Effector memory CD4-positive, alpha-beta T cell (primary cell): ENCODE measurements around the gene OBSCN.

ENCODE experiments used
- DNase-seq, 3 donors: peaks; one replicate each; pipeline ENCODE4 v3.0.0-alpha.2; 2020
- H3K27ac ChIP-seq: 2 replicates; pipeline ENCODE4 v1.7.0; 2013; ENCODE audit warnings: mild to moderate bottlenecking, low read length, moderate library complexity; ENCODE audit not compliant: insufficient read depth, poor library complexity, severe bottlenecking
- H3K27me3 ChIP-seq: replicated peaks from 2 replicates; pipeline ENCODE4 v1.7.0; 2013; ENCODE audit warnings: mild to moderate bottlenecking, low read length; ENCODE audit not compliant: insufficient read depth, control insufficient read depth, poor library complexity, severe bottlenecking
- H3K36me3 ChIP-seq: 2 replicates; pipeline ENCODE4 v1.7.0; 2013; ENCODE audit warnings: mild to moderate bottlenecking, low read length, moderate library complexity; ENCODE audit not compliant: control insufficient read depth, insufficient read depth
- H3K4me1 ChIP-seq: 2 replicates; pipeline ENCODE4 v1.7.0; 2013; ENCODE audit warnings: low read length, mild to moderate bottlenecking; ENCODE audit not compliant: control insufficient read depth, insufficient read depth, poor library complexity, severe bottlenecking
- H3K4me3 ChIP-seq: 2 replicates; pipeline ENCODE4 v1.7.0; 2013; ENCODE audit warnings: low read length, low read depth, mild to moderate bottlenecking; ENCODE audit not compliant: insufficient read depth, poor library complexity, severe bottlenecking
- H3K9me3 ChIP-seq: 2 replicates; pipeline ENCODE4 v1.7.0; 2013; ENCODE audit warnings: mild to moderate bottlenecking, low read length, moderate library complexity; ENCODE audit not compliant: control insufficient read depth

Gene OBSCN

DNA sequence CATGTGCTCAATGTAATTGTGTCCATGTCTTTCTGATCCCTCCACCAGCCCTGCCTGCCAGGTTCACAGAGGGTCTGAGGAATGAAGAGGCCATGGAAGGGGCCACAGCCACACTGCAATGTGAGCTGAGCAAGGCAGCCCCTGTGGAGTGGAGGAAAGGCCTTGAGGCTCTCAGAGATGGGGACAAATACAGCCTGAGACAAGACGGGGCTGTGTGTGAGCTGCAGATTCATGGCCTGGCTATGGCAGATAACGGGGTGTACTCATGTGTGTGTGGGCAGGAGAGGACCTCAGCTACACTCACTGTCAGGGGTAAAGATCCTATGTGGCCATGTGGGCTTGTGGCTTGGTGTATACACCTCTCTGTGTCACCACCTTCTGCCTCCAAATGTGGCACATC is 91.4 kb downstream of the OBSCN start:
- Histone ChIP-seq H3K9me3 (peaks cover 8% of the 10 kb centered on the region), H3K27ac (no peak overlapping the region), H3K4me1 (no peaks in the 10 kb centered on the region), H3K4me3 (no peak overlapping the region), H3K27me3 (no peaks in the 10 kb centered on the region), H3K36me3 (no peaks in the 10 kb centered on the region)
- no peak for DNase-seq

DNA sequence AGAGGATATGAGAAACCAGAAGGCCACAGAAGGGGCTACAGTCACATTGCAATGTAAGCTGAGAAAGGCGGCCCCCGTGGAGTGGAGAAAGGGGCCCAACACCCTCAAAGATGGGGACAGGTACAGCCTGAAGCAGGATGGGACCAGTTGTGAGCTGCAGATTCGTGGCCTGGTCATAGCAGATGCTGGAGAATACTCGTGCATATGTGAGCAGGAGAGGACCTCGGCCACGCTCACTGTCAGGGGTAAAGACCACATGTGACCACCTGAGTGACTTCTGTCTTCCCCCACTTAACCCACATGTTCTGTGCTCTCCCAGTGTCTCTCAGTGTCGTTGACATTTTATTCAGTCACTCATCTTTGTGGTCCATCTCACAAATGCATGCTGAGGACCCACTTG is 92.1 kb downstream of the OBSCN start:
- Histone ChIP-seq H3K4me3 (no peak overlapping the region), H3K27me3 (no peaks in the 10 kb centered on the region), H3K27ac (no peak overlapping the region), H3K9me3 (peaks cover 8% of the 10 kb centered on the region), H3K36me3 (no peaks in the 10 kb centered on the region), H3K4me1 (no peaks in the 10 kb centered on the region)
- DNase-seq: no peak

DNA sequence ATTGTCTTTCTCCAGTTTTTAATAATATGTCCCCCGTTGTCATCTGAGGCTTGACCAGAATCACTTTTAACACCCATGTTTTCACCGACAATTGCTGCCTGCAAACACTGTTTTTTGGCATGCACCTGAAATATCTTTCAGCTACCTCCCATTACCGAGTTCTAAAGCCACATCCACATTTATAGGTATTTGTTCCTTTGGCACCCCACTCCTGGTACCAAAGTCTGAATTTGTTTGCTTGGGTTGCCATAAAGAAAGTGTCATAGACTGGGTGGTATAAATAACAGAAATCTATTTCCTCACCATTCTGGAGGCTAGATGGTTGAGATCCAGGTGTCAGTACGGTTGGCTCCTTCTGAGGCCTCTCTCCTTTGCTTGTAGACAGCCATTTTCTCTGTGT is 94.2 kb downstream of the OBSCN start:
- no peaks in the 10 kb centered on the region for H3K27me3 ChIP-seq
- no peak overlapping the region for H3K4me3 ChIP-seq
- H3K27ac ChIP-seq: no peak overlapping the region
- no peaks in the 10 kb centered on the region for H3K4me1 ChIP-seq
- H3K9me3 ChIP-seq: peaks cover 8% of the 10 kb centered on the region
- DNase-seq: no peak
- H3K36me3 ChIP-seq: no peaks in the 10 kb centered on the region

DNA sequence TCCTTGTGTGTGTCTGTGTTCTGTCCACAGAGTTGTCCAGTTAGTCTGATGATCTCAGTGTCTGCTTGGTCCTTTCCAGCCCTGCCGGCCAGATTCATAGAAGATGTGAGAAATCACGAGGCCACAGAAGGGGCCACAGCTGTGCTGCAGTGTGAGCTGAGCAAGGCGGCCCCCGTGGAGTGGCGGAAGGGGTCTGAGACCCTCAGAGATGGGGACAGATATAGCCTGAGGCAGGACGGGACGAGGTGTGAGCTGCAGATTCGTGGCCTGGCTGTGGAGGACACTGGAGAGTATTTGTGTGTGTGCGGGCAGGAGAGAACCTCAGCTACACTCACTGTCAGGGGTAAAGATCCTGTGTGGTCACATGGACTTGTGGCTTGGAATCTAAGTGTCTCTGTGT is 95.8 kb downstream of the OBSCN start:
- Histone ChIP-seq H3K9me3 (peaks cover 8% of the 10 kb centered on the region), H3K36me3 (no peaks in the 10 kb centered on the region), H3K4me1 (no peaks in the 10 kb centered on the region), H3K27me3 (no peaks in the 10 kb centered on the region), H3K4me3 (no peak overlapping the region), H3K27ac (no peak overlapping the region)
- DNase-seq: no peak

DNA sequence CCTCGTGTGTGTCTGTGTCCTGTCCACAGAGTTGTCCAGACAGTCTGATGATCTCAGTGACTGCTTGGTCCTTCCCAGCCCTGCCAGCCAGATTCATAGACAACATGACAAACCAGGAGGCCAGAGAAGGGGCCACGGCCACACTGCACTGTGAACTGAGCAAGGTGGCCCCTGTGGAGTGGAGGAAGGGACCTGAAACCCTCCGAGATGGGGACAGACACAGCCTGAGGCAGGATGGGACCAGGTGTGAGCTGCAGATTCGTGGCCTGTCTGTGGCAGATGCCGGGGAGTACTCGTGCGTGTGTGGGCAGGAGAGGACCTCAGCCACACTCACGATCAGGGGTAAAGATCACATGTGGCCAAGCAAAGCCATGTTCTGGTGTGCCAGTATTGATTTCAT is 96.4 kb downstream of the OBSCN start:
- no peak overlapping the region for H3K4me3 ChIP-seq
- no peaks in the 10 kb centered on the region for H3K36me3 ChIP-seq
- H3K9me3 ChIP-seq: peaks cover 8% of the 10 kb centered on the region
- DNase-seq: no peak
- H3K4me1 ChIP-seq: no peaks in the 10 kb centered on the region
- no peak overlapping the region for H3K27ac ChIP-seq
- H3K27me3 ChIP-seq: no peaks in the 10 kb centered on the region

DNA sequence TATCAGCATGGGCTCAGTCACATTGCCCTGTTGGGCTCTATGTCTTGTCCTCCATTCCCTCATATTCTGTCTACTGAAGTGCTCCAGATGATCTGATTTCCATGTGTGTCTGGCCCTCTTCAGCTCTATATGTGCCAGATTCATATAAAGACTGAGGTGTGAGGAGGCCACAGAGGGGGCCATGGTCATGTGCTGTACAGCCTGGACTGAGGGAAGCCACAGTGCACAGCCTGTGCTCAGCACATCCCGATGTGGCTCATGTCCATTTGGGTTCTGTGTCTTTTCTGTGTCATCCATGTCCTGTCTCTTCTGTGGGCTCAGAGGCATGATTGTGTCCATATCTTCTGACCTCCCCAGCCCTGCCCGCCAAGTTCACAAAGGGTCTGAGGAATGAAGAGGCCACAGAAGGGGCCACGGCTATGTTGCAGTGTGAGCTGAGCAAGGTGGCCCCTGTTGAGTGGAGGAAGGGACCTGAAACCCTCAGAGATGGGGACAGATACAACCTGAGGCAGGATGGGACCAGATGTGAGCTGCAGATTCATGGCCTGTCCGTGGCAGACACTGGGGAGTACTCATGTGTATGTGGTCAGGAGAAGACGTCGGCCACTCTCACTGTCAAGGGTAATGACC is 97.0 kb downstream of the OBSCN start:
- no peak overlapping the region for H3K27ac ChIP-seq
- peaks cover 8% of the 10 kb centered on the region for H3K9me3 ChIP-seq
- DNase-seq: no peak
- H3K4me1 ChIP-seq: no peaks in the 10 kb centered on the region
- H3K27me3 ChIP-seq: no peaks in the 10 kb centered on the region
- H3K4me3 ChIP-seq: no peak overlapping the region
- no peaks in the 10 kb centered on the region for H3K36me3 ChIP-seq

DNA sequence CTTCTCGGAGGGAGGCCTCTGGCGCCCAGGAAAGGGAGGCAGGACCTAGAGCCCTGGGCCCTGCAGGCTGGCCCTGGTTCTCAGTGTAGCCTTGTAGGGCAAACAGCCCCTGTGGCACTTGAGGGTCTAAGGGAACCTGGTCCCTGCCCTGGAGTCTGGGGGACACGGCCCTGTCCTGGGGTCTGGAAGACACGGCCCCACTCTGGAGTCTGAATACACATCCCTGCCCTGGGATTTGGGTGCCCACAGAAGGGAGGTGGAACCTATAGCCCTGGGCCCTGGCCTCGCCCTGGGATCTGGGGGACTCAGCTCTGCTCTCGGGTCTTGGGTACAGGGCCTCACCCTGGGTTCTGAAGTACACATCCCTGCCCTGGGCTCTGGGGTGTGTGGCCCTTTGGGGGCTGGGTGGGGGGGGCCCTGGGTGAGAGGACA is 97.9 kb downstream of the OBSCN start:
- Histone ChIP-seq H3K27me3 (no peaks in the 10 kb centered on the region), H3K36me3 (no peaks in the 10 kb centered on the region), H3K4me1 (no peaks in the 10 kb centered on the region), H3K9me3 (peaks cover 8% of the 10 kb centered on the region), H3K27ac (no peak overlapping the region), H3K4me3 (no peak overlapping the region)
- no peak for DNase-seq

DNA sequence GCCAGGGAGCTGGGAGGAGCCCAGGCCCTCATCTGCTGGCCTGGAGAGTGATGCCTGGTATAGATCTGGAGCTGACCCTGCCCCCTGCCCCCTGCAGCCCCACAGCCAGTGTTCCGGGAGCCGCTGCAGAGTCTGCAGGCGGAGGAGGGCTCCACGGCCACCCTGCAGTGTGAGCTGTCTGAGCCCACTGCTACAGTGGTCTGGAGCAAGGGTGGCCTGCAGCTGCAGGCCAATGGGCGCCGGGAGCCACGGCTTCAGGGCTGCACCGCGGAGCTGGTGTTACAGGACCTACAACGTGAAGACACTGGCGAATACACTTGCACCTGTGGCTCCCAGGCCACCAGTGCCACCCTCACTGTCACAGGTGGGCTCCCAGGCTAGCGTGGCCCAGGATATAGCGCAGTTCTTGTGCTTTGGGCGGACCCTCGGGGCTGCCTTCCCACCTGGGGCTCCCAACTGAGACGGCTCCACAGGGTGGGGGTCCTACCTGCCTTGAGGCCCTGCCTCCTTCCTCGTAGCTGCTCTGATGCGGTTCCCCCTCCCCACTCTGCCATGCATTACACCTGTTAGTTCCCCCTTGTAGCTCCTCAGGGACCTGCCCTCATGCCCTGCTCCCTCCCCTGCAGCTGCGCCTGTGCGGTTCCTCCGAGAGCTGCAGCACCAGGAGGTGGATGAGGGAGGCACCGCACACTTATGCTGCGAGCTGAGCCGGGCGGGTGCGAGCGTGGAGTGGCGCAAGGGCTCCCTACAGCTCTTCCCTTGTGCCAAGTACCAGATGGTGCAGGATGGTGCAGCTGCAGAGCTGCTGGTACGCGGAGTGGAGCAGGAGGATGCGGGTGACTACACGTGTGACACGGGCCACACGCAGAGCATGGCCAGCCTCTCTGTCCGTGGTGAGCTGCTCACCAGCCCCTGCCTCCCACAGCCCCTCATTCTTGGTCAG is 98.7 kb downstream of the OBSCN start:
- Histone ChIP-seq H3K27ac (no peak overlapping the region), H3K9me3 (peaks cover 8% of the 10 kb centered on the region), H3K4me3 (no peak overlapping the region), H3K4me1 (no peaks in the 10 kb centered on the region), H3K27me3 (no peaks in the 10 kb centered on the region), H3K36me3 (no peaks in the 10 kb centered on the region)
- DNase-seq: no peak

DNA sequence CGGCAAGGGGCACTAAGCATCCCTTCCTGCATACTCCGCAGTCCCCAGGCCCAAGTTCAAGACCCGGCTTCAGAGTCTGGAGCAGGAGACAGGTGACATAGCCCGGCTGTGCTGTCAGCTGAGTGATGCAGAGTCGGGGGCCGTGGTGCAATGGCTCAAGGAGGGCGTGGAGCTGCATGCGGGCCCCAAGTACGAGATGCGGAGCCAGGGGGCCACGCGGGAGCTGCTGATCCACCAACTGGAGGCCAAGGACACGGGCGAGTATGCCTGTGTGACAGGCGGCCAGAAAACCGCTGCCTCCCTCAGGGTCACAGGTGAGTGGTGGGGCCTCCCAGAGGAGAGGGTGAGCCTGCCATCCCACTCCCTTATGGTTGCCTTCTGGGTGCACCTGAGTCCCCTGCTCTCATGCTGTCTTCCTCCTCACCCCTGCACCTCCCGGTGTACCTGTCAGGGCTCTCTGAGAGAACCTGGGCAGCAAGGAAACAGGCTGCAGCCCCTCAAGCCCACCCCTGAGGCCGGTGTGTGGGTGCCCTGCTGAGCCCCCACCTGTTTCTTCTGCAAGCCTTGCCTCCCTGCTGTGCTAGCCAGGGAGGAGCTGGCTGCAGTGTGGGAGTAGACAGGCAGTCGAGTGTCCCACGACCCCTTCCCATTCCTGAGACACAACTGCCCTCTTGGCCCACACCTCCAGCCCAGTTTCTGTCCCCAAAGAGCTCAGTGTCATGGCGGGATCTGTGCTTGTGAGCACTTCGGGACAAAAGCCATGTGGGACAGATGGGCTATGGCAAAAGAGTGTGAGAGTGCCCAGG is 99.6 kb downstream of the OBSCN start:
- Histone ChIP-seq H3K9me3 (peaks cover under 1% of the 10 kb centered on the region), H3K27ac (no peak overlapping the region), H3K36me3 (no peaks in the 10 kb centered on the region), H3K4me1 (no peaks in the 10 kb centered on the region), H3K4me3 (no peak overlapping the region), H3K27me3 (no peaks in the 10 kb centered on the region)
- DNase-seq: no peak
